GM18951 (cell line): ENCODE measurements around the gene RPA4.

Experiments
- POLR2A ChIP-seq: IDR thresholded peaks from 4 replicates; pipeline ENCODE4 v1.6.1; 2011; ENCODE audit warnings: mild to moderate bottlenecking; ENCODE audit not compliant: insufficient read length, insufficient read depth; ENCODE audit errors: extremely low read depth
- in situ Hi-C: fragments of 300-500 bp; cut with MboI; formaldehyde crosslinking; loops from one replicate; pipeline ENCODE4 v1.12.0; 2022; ENCODE audit warnings: low sequenced_read_pairs, mixed read lengths, inconsistent platforms; ENCODE audit not compliant: unreplicated experiment

The RPA4 gene

GRCh38 chrX:96906741-96907140, 23.0 kb downstream of the RPA4 start:
- no peak for TF ChIP-seq POLR2A
- in situ Hi-C loops: no loop called here

- TF ChIP-seq POLR2A: no peak
- in situ Hi-C loops: no loop called here
Measured at GRCh38 chrX:96907516-96908272, 24.0 kb downstream of the RPA4 start.

- in situ Hi-C loops: no loop called here
- no peak for TF ChIP-seq POLR2A
Measured at GRCh38 chrX:96909291-96909690, 25.6 kb downstream of the RPA4 start.

GRCh38 chrX:96918864-96919263, 35.2 kb downstream of the RPA4 start:
- TF ChIP-seq POLR2A: no peak
- in situ Hi-C loops: no loop called here

GRCh38 chrX:96919672-96920071, 36.0 kb downstream of the RPA4 start:
- in situ Hi-C loops: no loop called here
- no peak for TF ChIP-seq POLR2A

GRCh38 chrX:96924581-96924980, 40.9 kb downstream of the RPA4 start:
- in situ Hi-C loops: no loop called here
- TF ChIP-seq POLR2A: no peak

- no peak for TF ChIP-seq POLR2A
- in situ Hi-C loops: no loop called here
Measured at GRCh38 chrX:96929036-96929435, 45.3 kb downstream of the RPA4 start.
